Measurements from ENCODE around the gene CFAP92. TPM values are rescaled to one million over a fixed set of nuclear protein-coding genes. Genes with fewer than 3 reads are reported as not detected.

CFAP92 gene
- total RNA-seq, 1 experiment from 2014 or later, result 0.18 TPM

DNA sequence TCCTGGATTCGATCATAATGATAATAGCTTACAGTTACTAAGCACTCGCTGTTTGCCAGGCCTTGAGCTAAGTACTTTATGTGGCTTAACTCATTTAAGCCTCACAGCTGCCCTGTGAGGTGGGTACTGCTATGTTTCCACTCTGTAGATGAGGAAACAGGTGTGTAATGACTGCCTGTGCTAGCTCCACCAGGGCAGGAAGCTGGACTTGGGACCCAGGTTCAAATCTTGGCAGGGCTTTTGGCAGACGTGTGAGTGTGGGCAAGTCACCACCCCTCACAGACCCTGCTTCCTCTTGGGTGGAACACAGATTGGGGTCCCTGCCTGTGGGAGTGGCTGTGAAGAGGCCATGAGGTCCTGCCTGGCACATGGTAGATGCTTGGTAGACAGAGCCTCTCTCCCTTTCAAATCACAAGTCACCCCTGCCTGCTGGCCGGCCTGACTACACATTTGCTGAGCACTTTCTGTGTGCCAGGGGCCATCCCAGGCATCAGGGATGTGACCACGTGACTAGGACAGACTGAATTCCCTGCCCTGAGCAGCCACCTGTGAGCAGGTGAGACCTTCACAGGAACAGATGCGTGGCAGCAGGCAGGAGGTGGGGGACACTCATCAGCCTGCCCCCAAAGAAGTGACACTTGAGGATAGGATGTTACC is 10.9 kb upstream of the CFAP92 start:
- peaks cover 9% of the 10 kb centered on the region; the same call in 1 of the 2 replicates for H3K4me1 ChIP-seq (ENCODE audit: control insufficient read depth, insufficient read depth, low read length)
- H3K36me3 ChIP-seq (ENCODE audit: control insufficient read depth, insufficient read depth, low read length), result no peaks in the 10 kb centered on the region
- BruUV-seq (replicated peaks), result no TSS peak
- H3K4me3 ChIP-seq (ENCODE audit: low read depth in 2 of 2, low read length in 2 of 2), result no peak overlapping the region
- no peak for ATAC-seq
- ChIA-PET CTCF (interaction anchor here (0.6 to 0.9 kb wide), 5 partner anchors 22 to 339 kb away, joined by 3 to 11 read pairs (median 5); no protein-coding TSS in a partner anchor), POLR2A (interaction anchor here (0.7 kb wide), 1 partner anchor 209 kb away, joined by 6 read pairs; no protein-coding TSS in a partner anchor)
- TF ChIP-seq REST (IDR thresholded peaks at IDR 0.05; ENCODE audit: insufficient read depth in 1 of 2, low read depth in 2 of 2, low read length in 1 of 2) (no peak), SIN3A (IDR thresholded peaks at IDR 0.05; ENCODE audit: borderline replicate concordance, insufficient read depth, low read depth, low read length) (no peak), TCF7L2 (IDR thresholded peaks at IDR 0.05; ENCODE audit: low read depth, low read length) (no peak), POLR2AphosphoS5 (IDR thresholded peaks at IDR 0.05; ENCODE audit: low read depth, low read length) (no peak)
- TF ChIP-seq, protein P1, sequence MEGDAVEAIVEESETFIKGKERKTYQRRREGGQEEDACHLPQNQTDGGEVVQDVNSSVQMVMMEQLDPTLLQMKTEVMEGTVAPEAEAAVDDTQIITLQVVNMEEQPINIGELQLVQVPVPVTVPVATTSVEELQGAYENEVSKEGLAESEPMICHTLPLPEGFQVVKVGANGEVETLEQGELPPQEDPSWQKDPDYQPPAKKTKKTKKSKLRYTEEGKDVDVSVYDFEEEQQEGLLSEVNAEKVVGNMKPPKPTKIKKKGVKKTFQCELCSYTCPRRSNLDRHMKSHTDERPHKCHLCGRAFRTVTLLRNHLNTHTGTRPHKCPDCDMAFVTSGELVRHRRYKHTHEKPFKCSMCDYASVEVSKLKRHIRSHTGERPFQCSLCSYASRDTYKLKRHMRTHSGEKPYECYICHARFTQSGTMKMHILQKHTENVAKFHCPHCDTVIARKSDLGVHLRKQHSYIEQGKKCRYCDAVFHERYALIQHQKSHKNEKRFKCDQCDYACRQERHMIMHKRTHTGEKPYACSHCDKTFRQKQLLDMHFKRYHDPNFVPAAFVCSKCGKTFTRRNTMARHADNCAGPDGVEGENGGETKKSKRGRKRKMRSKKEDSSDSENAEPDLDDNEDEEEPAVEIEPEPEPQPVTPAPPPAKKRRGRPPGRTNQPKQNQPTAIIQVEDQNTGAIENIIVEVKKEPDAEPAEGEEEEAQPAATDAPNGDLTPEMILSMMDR (IDR thresholded peaks at IDR 0.05), result no peak
- in situ Hi-C loops (cut with HindIII; ENCODE audit: low pct_unique_long_range_greater_than_20kb, low sequenced_read_pairs), result no loop called here
- DNase-seq (ENCODE audit: low read depth, low spot score), result no peak
- H3K27me3 ChIP-seq (ENCODE audit: control insufficient read depth, insufficient read depth, low read length), result peaks cover 25% of the 10 kb centered on the region
- no peaks in the 10 kb centered on the region for H3K9me3 ChIP-seq (ENCODE audit: control insufficient read depth, insufficient read depth, low read depth, low read length)
- H3K27ac ChIP-seq (ENCODE audit: low read length), result no peak overlapping the region
- intact Hi-C loops (cut with micrococcal nuclease; ENCODE audit: unreplicated experiment), result no loop called here

GRCh38 chr3:129003578-129004112 is 9.8 kb upstream of the CFAP92 start:
- H3K36me3 ChIP-seq (ENCODE audit: control insufficient read depth, insufficient read depth, low read length), result no peaks in the 10 kb centered on the region
- ATAC-seq, result peak; percentile 83
- POLR2A ChIA-PET, result interaction anchor here (0.6 kb wide), 1 partner anchor 23 kb away, joined by 5 read pairs; no protein-coding TSS in a partner anchor
- BruUV-seq (replicated peaks), result no TSS peak
- CTCF ChIA-PET, result interaction anchor here (0.6 to 0.9 kb wide), 3 partner anchors 23 to 50 kb away, joined by 3 read pairs; no protein-coding TSS in a partner anchor
- DNase-seq (ENCODE audit: low read depth, low spot score), result no peak
- in situ Hi-C loops (cut with HindIII; ENCODE audit: low pct_unique_long_range_greater_than_20kb, low sequenced_read_pairs), result no loop called here
- no peak for TF ChIP-seq SIN3A (IDR thresholded peaks at IDR 0.05; ENCODE audit: borderline replicate concordance, insufficient read depth, low read depth, low read length)
- no peak for TF ChIP-seq POLR2AphosphoS5 (IDR thresholded peaks at IDR 0.05; ENCODE audit: low read depth, low read length)
- no peak for TF ChIP-seq TCF7L2 (IDR thresholded peaks at IDR 0.05; ENCODE audit: low read depth, low read length)
- no peak for TF ChIP-seq REST (IDR thresholded peaks at IDR 0.05; ENCODE audit: insufficient read depth in 1 of 2, low read depth in 2 of 2, low read length in 1 of 2)
- TF ChIP-seq, protein P1 (IDR thresholded peaks at IDR 0.05), result no peak; the same call in 1 of the 2 replicates
- intact Hi-C loops (cut with micrococcal nuclease; ENCODE audit: unreplicated experiment), result no loop called here
- H3K27ac ChIP-seq (ENCODE audit: low read length), result no peak overlapping the region
- H3K4me1 ChIP-seq (ENCODE audit: control insufficient read depth, insufficient read depth, low read length), result peaks cover 9% of the 10 kb centered on the region; the same call in 1 of the 2 replicates
- H3K4me3 ChIP-seq (ENCODE audit: low read depth in 2 of 2, low read length in 2 of 2), result peak overlapping the region; percentile 16 to 34; a peak in 3 of 4 replicates
- H3K27me3 ChIP-seq (ENCODE audit: control insufficient read depth, insufficient read depth, low read length), result peaks cover 25% of the 10 kb centered on the region
- H3K9me3 ChIP-seq (ENCODE audit: control insufficient read depth, insufficient read depth, low read depth, low read length), result no peaks in the 10 kb centered on the region

All from Panc1 (cell line).